Stomach (tissue), 9 donors: ENCODE data around the gene AP2S1. TPM values are rescaled to one million over a fixed set of nuclear protein-coding genes. Genes with fewer than 3 reads are reported as not detected.
A peak's percentile ranks its signal among the peaks of the same experiment; 100 is the strongest.

Experiments
- DNase-seq, 2 donors: peaks; one replicate each; pipeline versions ENCODE4 v3.0.0 to v3.0.0-alpha.2; 2013 to 2019
- H3K27ac ChIP-seq, 5 donors: fragments of 200-600 bp in 4 of 5; sonication (generic) in 4 of 5; one replicate each; pipeline ENCODE4 v1.5.1; 2013 to 2019; ENCODE audit warnings: mild to moderate bottlenecking in 1 of 5, moderate library complexity in 1 of 5
- H3K27me3 ChIP-seq, 3 donors: fragments of 200-600 bp; sonication (generic); one replicate each; pipeline ENCODE4 v1.5.1; 2017 to 2019; ENCODE audit warnings: mixed run types in 1 of 3
- H3K36me3 ChIP-seq, 4 donors: fragments of 200-600 bp; sonication (generic); 1 replicate in 3 of 4; 2 replicates in 1 of 4; pipeline ENCODE4 v1.5.1; 2016 to 2019
- H3K4me1 ChIP-seq, 4 donors: fragments of 200-600 bp; sonication (generic); one replicate each; pipeline ENCODE4 v1.5.1; 2016 to 2019
- H3K4me3 ChIP-seq, 4 donors: fragments of 200-600 bp; sonication (generic) in 3 of 4; one replicate each; pipeline ENCODE4 v1.5.1; 2016 to 2019; ENCODE audit warnings: mild to moderate bottlenecking in 1 of 4
- H3K9me3 ChIP-seq, 4 donors: fragments of 200-600 bp; sonication (generic); one replicate each; pipeline ENCODE4 v1.5.1; 2016 to 2019
- EP300 ChIP-seq: sonication (generic); formaldehyde crosslinking; IDR thresholded peaks from one replicate; pipeline ENCODE4 v1.6.1; 2017; ENCODE audit warnings: antibody characterized with exemption
- POLR2A ChIP-seq, 4 donors: fragments of 450-650 bp; IDR thresholded peaks; one replicate each; pipeline ENCODE4 v1.6.1; 2016; ENCODE audit warnings: antibody characterized with exemption in 4 of 4, control low read depth in 2 of 4, mild to moderate bottlenecking in 1 of 4, moderate library complexity in 1 of 4
- POLR2AphosphoS5 ChIP-seq, 3 donors: sonication (generic); formaldehyde crosslinking; IDR thresholded peaks; one replicate each; pipeline ENCODE4 v1.6.1; 2016; ENCODE audit warnings: antibody characterized with exemption in 3 of 3
- WGBS, 5 donors: extraction: QIAGEN DNeasy Blood & Tissue Kit in 3 of 5; methylation state at CpG; one replicate each; pipeline versions ENCODE4 v1.1.5 to v1.1.7; 2013 to 2018; 5-methylcytosine and 5-hydroxymethylcytosine counted together
- intact Hi-C: fragments of 100-400 bp; cut with DNase I; formaldehyde crosslinking; loops from one replicate; pipeline ENCODE4 v1.15.1; 2023; ENCODE audit warnings: low total_unique reads
- polyA plus RNA-seq, 3 donors: library from polyadenylated mRNA; stranded (reverse); fragments of 200-250 nt; gene quantifications; one replicate each; pipeline ENCODE4 v1.2.3, GENCODE V29; 2013
- total RNA-seq, 5 donors: library from RNA; depleted of rRNA; stranded (reverse); fragments of >200 nt; gene quantifications; one replicate each; pipeline versions ENCODE4 v1.1.0 to v1.2.3, GENCODE V29; 2014 to 2016
- TF ChIP-seq, protein P1 (sequence below), 7 experiments: fragments of 450-650 bp in 4 of 7; fragments of 200-600 bp in 3 of 7; sonication (generic) in 3 of 7; IDR thresholded peaks; one replicate each; pipeline ENCODE4 v1.5.1; 2016 to 2019; ENCODE audit warnings: antibody characterized with exemption in 7 of 7, control low read depth in 2 of 7, mild to moderate bottlenecking in 1 of 7
- donor health status: healthy with polysubstance abuse.
- donor health status: Bipolar disorder and iron deficiency.
- donor health status: healthy.

AP2S1 gene
- total and polyA plus RNA-seq, 8 donors: 4.9 to 191 (median 96.1) TPM

DNA sequence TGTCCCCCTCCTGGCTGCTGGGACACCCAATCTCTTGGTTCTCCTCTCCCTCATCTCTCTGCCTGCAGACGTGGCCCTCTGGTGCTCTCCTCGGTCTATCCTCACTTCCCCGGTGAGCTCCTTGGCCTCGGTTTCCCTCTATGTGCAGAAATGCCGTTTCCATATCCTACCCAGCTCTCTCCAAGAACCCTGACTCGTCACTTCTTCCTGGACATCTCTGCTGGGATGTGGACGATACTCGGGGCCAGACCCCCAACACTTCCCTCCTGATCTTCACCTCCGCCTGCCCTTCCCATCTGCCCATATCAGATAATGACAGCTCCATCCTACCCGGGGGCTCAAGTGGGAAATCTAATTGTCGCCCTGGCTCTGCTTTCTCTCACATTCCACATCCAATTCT lies 7.9 kb downstream of the AP2S1 start:
- Histone ChIP-seq H3K4me3 (no peak overlapping the region), H3K27me3 (no peaks in the 10 kb centered on the region), H3K9me3 (no peaks in the 10 kb centered on the region), H3K36me3 (peaks cover 34 to 85% (median 73%) of the 10 kb centered on the region in 4 donors), H3K27ac (peak overlapping the region in 2 of 5 donors; percentile 71 to 79), H3K4me1 (peaks cover 11 to 51% (median 29%) of the 10 kb centered on the region in 4 donors)
- intact Hi-C loops: loop anchor here (5.0 kb wide), 1 partner anchor 85 kb away; no protein-coding TSS in a partner anchor
- no peak for DNase-seq
- TF ChIP-seq POLR2AphosphoS5 (IDR thresholded peaks at IDR 0.05) (no peak), POLR2A (IDR thresholded peaks at IDR 0.05) (no peak), EP300 (no peak)
- TF ChIP-seq, protein P1, sequence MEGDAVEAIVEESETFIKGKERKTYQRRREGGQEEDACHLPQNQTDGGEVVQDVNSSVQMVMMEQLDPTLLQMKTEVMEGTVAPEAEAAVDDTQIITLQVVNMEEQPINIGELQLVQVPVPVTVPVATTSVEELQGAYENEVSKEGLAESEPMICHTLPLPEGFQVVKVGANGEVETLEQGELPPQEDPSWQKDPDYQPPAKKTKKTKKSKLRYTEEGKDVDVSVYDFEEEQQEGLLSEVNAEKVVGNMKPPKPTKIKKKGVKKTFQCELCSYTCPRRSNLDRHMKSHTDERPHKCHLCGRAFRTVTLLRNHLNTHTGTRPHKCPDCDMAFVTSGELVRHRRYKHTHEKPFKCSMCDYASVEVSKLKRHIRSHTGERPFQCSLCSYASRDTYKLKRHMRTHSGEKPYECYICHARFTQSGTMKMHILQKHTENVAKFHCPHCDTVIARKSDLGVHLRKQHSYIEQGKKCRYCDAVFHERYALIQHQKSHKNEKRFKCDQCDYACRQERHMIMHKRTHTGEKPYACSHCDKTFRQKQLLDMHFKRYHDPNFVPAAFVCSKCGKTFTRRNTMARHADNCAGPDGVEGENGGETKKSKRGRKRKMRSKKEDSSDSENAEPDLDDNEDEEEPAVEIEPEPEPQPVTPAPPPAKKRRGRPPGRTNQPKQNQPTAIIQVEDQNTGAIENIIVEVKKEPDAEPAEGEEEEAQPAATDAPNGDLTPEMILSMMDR (IDR thresholded peaks at IDR 0.05): no peak
- WGBS, 5 donors: 83 to 91% (median 88%) methylated on average over 11 of the region's 11 CpGs

- Histone ChIP-seq H3K27ac (peak overlapping the region in 4 of 5 donors; percentile 1 to 79 (median 58)), H3K9me3 (no peaks in the 10 kb centered on the region), H3K4me3 (no peak overlapping the region), H3K4me1 (peaks cover 9 to 50% (median 30%) of the 10 kb centered on the region in 4 donors), H3K27me3 (no peaks in the 10 kb centered on the region), H3K36me3 (peaks cover 33 to 84% (median 80%) of the 10 kb centered on the region in 4 donors)
- intact Hi-C loops: loop anchor here (5.0 kb wide), 1 partner anchor 84 kb away; no protein-coding TSS in a partner anchor
- DNase-seq: peak in 1 of 2 donors; percentile 35
- WGBS, 5 donors: 62 to 72% (median 67%) methylated on average over 12 of the region's 12 CpGs
- TF ChIP-seq, protein P1 (IDR thresholded peaks at IDR 0.05): no peak
- peak in 1 of 3 donors; percentile 33 for TF ChIP-seq POLR2AphosphoS5 (IDR thresholded peaks at IDR 0.05)
Observed at GRCh38 chr19:46841458-46842083, 9.1 kb downstream of the AP2S1 start.

DNA sequence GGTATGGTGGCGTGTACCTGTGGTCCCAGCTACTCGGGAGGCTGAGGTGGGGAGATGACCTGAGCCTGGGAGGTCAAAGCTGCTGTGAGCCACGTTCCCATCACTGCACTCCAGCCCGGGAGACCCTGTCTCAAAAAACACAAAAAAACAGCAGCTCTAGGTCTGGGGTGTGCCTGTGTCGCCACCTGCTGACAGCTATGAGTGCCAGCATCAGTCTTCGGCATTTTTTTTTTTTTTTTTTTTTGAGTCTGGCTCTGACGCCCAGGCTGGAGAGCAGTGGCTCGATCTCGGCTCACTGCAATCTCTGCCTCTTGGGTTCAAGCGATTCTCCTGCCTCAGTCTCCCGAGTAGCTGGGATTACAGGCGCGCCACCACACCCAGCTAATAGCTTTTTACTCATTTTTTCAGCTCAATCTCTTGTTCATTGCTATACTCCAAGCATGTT lies 10.1 kb downstream of the AP2S1 start:
- DNase-seq: peak; percentile 57 to 90
- H3K36me3 ChIP-seq: peaks cover 33 to 82% (median 77%) of the 10 kb centered on the region in 4 donors
- intact Hi-C loops: loop anchor here (5.0 kb wide), 1 partner anchor 83 kb away; no protein-coding TSS in a partner anchor

More for the DNA sequence above, 10.1 kb downstream of the AP2S1 start:
- 13 to 20% (median 17%) methylated on average over 11 to 13 of the region's 13 CpGs for WGBS, 5 donors
- H3K27me3 ChIP-seq: no peaks in the 10 kb centered on the region
- H3K27ac ChIP-seq: peak overlapping the region in 4 of 5 donors; percentile 45 to 79 (median 67)
- no peaks in the 10 kb centered on the region for H3K9me3 ChIP-seq
- peaks cover 7 to 43% (median 27%) of the 10 kb centered on the region in 4 donors for H3K4me1 ChIP-seq
- TF ChIP-seq POLR2A (IDR thresholded peaks at IDR 0.05) (no peak), POLR2AphosphoS5 (IDR thresholded peaks at IDR 0.05) (no peak), EP300 (no peak)
- TF ChIP-seq, protein P1 (IDR thresholded peaks at IDR 0.05): peak in 5 of 7 experiments; percentile 76 to 88 (median 77)
- H3K4me3 ChIP-seq: no peak overlapping the region
